Measurements from ENCODE around the gene GRIN2B.

GRCh38 chr12:13968281-13968680 lies 13.1 kb downstream of the GRIN2B start:
- TF ChIP-seq CTCF (IDR thresholded peaks at IDR 0.05; ENCODE audit: low read depth, low read length, poor library complexity, severe bottlenecking) (no peak), EZH2phosphoT487 (IDR thresholded peaks at IDR 0.05; ENCODE audit: borderline replicate concordance, low read length) (no peak)

All from DOHH2 (cell line).